Measurements from ENCODE around the gene SLX9. TPM values are rescaled to one million over a fixed set of nuclear protein-coding genes. Genes with fewer than 3 reads are reported as not detected.
"Not testable (repeated sequence)": the region's sequence is repeated elsewhere in the genome, so short reads cannot be mapped to it uniquely, and the experiment has no call there.

SLX9 gene
- total RNA-seq, 1 experiment from 2014 or later, result 35.0 TPM

DNA sequence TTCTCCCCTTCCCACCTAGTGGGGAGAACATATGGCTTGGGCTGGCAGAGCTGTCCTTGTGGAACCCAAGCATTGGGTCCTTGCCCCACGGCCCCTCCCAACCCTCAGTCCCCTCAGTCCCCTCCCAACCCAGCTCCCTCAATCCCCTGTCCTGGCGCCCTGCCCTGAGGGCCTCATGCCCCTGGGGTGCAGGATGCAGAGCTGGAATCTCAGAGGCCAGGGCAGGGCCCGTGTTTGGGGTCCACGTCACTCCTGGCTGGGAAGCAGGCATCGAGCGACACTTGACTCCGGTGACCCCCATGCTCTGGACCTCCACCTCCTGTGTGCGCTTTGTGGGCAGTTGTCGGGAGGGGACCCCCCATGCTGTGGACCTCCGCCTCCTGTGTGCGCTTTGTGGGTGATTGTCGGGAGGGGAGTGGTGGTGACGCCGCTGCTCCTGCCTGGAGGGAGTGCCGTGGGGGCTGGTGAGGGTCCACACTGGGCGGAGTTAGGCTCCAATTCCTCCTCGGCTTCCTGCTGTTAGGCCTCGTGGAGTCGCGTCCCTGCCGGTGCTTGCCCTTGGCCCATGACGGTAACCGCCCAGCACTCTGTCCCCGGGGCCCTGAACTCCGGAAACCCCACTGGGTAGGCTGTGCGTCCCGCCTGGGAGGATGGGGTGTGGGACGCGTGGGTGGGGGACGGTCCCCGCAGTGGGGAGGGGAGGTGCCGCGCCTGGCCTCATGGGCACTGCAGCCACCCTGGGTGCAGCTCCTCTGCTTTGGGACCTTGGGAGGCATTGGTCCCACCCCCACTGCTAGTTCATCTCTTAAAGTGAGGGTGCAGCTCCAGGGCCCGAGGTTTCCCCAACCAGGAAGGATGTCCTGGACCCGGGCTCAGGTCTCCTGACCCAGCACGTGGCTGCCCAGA is 31.2 kb downstream of the SLX9 start:
- Histone ChIP-seq H3K36me3 (replicated peaks; ENCODE audit: control insufficient read depth, insufficient read depth, low read length) (peaks cover 6% of the 10 kb centered on the region), H3K4me3 (ENCODE audit: insufficient read depth, low read depth, low read length) (no peak overlapping the region), H3K27me3 (ENCODE audit: control insufficient read depth, insufficient read depth, low read length) (no peaks in the 10 kb centered on the region)
- DNase-seq, result no peak

DNA sequence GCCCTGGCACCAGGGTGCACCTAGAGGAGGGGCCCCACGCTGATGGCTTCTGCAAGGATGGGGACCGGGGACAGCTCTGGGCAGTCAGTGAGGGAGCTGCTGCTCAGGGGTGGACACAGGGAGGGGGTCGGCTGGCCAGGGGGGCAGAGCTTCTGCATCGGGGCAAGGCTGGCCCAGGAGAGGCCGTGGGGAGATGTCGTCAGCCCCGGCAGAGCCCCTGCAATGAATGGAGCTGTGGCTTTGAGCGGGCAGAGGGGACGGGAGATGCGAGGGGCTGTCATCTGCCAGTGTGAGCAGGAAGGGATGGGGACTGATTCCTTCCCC is 31.8 kb downstream of the SLX9 start:
- no peak for DNase-seq
- Histone ChIP-seq H3K4me3 (ENCODE audit: insufficient read depth, low read depth, low read length) (no peak overlapping the region), H3K36me3 (replicated peaks; ENCODE audit: control insufficient read depth, insufficient read depth, low read length) (peaks cover 6% of the 10 kb centered on the region), H3K27me3 (ENCODE audit: control insufficient read depth, insufficient read depth, low read length) (no peaks in the 10 kb centered on the region)

DNA sequence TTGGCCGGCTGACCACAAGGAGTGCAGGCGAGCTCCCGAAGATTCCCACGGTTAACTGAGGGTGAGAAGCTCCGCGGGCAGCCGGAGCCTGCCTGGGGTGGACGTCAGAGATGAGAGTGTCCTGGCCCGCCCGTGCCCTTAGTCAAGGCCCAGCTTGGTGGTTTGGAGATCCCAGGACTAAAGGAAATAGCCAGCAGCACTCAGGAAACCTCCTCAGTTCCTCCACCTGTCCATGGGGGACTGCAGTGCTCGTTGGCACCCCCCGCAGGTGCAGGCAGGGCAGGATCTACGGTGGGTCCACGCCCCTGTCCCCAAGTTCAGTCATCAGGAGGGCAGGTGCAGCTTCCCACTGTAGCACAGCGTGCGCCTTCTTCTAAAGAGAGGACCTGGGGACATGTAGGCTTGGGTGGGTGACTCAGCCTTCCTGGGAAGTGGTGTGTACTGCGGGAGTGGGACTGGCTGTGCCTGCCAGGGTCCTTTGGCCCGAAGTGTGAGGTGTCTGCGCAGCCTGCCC is 32.5 kb downstream of the SLX9 start:
- DNase-seq, result peak; percentile 84
- peaks cover 7% of the 10 kb centered on the region for H3K36me3 ChIP-seq (replicated peaks; ENCODE audit: control insufficient read depth, insufficient read depth, low read length)
- no peaks in the 10 kb centered on the region for H3K27me3 ChIP-seq (ENCODE audit: control insufficient read depth, insufficient read depth, low read length)
- no peak overlapping the region for H3K4me3 ChIP-seq (ENCODE audit: insufficient read depth, low read depth, low read length)

- Histone ChIP-seq H3K4me3 (ENCODE audit: insufficient read depth, low read depth, low read length) (no peak overlapping the region), H3K36me3 (replicated peaks; ENCODE audit: control insufficient read depth, insufficient read depth, low read length) (peaks cover 7% of the 10 kb centered on the region), H3K27me3 (ENCODE audit: control insufficient read depth, insufficient read depth, low read length) (no peaks in the 10 kb centered on the region)
- no peak for DNase-seq
Measured at GRCh38 chr21:44972821-44973220, 33.0 kb downstream of the SLX9 start.

DNA sequence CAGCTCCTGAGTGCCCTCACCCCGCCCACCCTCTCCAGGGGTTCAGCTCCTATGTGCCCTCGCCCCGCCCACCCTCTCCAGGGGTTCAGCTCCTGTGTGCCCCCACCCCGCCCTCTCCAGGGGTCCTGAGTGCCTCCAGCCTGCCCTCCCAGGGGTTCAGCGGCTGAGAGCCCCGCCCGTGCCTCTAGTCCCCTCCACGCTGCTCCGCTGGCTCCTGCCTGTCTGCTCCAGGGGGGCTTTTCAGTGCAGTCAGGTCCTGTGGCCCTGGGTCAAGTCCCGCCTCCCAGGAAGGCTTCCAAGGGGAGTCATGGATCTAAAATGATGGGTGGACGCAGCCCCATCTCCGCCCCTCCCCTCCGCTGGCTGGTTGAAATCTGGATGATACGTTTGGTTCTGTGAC is 33.8 kb downstream of the SLX9 start:
- no peaks in the 10 kb centered on the region for H3K27me3 ChIP-seq (ENCODE audit: control insufficient read depth, insufficient read depth, low read length)
- H3K36me3 ChIP-seq (replicated peaks; ENCODE audit: control insufficient read depth, insufficient read depth, low read length), result peaks cover 7% of the 10 kb centered on the region
- no peak overlapping the region for H3K4me3 ChIP-seq (ENCODE audit: insufficient read depth, low read depth, low read length)
- DNase-seq, result no peak

DNA sequence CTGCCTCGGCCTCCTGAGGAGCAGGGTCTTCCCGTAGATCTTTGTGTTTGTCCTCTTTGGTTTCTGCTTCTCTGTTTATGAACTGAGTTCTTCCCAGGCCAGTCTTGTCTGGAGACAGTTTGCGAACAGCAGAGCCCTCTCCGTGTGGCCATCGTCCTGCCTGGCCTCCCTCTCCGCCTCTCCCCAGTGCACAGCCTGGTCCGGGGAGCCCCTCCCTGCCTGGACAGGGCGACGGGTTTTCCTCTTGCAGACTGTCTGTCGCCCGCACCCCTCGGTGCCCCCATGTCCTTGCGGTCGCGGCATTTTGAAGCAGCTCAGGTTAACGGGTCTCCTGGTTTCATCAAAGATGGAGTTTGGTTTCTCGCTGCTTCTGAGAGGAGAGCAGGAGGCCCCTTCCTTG is 34.8 kb downstream of the SLX9 start:
- Histone ChIP-seq H3K4me3 (ENCODE audit: insufficient read depth, low read depth, low read length) (no peak overlapping the region), H3K36me3 (replicated peaks; ENCODE audit: control insufficient read depth, insufficient read depth, low read length) (peaks cover 7% of the 10 kb centered on the region), H3K27me3 (ENCODE audit: control insufficient read depth, insufficient read depth, low read length) (no peaks in the 10 kb centered on the region)
- no peak for DNase-seq

DNA sequence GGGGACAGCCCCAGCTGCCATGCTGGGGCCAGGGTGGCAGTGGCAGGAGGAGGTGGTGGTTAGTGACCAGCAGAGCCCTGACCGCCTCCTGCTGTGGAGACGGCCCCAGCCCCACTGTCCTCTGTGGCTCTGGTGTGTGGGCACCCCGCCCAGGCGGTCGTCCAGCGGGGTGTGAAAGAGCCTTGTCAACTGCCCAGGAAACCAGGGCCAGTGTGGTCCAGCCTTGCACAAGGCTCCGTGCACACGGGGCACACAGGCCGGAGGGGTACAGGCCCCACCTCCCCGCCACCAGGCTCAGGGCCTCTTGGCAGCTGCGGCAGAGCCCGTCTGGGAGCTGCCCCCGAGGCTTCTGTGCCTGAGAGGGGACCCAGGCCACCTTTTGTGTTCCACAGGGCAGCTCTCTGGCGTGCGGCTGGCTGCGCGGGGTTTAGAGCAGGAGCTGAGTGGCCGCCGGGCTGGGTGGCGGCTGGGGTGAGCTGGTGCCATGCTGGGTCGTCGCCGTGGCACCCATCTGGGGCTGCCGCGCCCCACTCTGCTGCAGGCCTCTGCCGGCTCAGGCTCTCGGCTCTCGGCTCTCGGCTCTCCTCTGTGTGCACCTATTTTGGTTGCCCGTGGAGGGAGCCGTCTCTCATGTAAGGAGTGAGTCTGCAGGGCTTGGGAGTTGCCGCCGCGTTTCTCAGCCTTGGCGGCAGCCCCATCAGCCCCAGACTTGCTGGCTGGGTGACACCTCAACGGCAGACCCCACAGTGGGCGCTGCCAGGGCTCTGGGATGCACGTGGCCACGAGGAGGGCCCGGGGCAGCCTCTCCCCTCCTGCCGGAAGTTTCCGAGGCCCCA is 36.1 kb downstream of the SLX9 start:
- peaks cover 4% of the 10 kb centered on the region for H3K36me3 ChIP-seq (replicated peaks; ENCODE audit: control insufficient read depth, insufficient read depth, low read length)
- DNase-seq, result no peak
- H3K4me3 ChIP-seq (ENCODE audit: insufficient read depth, low read depth, low read length), result no peak overlapping the region
- no peaks in the 10 kb centered on the region for H3K27me3 ChIP-seq (ENCODE audit: control insufficient read depth, insufficient read depth, low read length)

DNA sequence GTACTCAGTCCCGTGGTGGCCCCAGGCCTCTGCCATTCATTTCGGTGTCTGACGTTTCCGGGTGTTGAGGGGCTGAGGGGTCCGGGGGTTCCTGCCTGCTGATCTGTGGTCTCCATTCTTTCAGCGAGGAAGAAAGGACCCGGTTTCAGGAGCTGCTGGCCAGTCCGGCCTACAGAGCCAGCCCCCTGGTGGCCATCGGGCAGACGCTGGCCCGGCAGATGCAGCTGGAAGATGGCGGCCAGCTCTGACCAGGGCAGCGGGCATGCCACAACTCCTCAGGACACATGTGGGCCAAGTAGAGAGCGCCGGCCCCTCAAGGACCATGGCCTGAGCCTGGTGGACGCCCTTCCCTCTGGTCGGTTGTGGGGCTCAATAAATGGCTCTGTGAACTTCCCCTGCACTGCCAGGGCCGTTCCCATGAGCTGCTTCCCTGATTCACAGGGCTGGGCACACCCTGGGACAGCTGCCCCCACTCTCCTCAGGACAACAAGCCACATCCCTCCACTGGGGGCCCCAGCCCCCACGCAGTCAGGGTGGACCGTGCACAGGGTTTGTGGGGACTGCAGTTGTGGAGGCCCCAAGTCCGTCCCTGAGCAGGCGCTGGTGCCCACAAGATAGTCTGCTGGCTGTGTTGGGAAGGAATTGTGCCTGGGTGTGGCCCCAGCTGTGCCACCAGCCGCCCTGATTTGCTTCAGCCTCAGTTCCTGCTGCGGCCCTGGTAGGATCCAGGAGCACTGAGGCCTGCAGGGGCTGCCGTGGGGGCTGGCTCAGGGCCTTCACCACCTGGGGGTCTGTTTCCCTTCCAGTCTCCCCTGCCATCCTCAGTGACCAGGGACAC is 36.9 kb downstream of the SLX9 start:
- not testable (repeated sequence) for H3K27me3 ChIP-seq (ENCODE audit: control insufficient read depth, insufficient read depth, low read length); DNase-seq; H3K4me3 ChIP-seq (ENCODE audit: insufficient read depth, low read depth, low read length); H3K36me3 ChIP-seq (replicated peaks; ENCODE audit: control insufficient read depth, insufficient read depth, low read length)

DNA sequence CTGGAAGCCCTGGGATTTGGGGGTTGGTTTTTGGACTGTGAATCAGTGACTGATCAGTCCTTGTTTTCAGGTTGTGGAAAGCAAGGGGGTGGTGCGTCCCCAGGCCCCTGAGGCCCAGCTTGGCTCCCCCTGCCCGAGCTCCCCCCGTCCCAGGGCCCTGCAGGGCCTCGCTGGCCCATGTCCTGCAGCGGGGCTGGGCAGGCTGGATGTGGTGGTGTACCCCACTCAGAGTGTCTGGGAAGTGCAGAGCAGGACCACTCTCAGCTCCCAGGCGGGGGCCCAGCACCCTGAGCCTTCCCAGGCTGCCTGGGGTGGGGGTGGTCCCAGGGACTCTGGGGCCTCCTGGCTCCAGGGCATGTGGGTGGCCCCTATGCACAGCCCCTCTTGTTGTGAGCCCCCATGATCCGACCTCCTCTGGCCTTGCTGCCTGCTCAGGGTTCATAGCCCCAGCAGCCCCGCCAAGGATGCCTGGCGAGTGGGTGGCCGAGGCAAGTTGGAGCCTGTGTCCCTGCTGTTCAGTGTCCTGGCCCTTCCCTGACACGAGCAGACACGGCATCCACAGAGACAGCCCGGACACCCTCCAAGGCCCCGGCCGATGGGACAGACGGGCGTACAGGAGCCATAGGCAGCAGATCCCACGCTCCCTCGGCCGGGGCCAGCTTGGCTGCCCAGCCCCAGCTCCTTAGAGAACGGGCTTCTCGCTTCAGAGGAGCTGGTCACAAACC is 37.9 kb downstream of the SLX9 start:
- Histone ChIP-seq H3K4me3 (ENCODE audit: insufficient read depth, low read depth, low read length) (no peak overlapping the region), H3K27me3 (ENCODE audit: control insufficient read depth, insufficient read depth, low read length) (no peaks in the 10 kb centered on the region), H3K36me3 (replicated peaks; ENCODE audit: control insufficient read depth, insufficient read depth, low read length) (peaks cover 3% of the 10 kb centered on the region)
- DNase-seq, result no peak

DNA sequence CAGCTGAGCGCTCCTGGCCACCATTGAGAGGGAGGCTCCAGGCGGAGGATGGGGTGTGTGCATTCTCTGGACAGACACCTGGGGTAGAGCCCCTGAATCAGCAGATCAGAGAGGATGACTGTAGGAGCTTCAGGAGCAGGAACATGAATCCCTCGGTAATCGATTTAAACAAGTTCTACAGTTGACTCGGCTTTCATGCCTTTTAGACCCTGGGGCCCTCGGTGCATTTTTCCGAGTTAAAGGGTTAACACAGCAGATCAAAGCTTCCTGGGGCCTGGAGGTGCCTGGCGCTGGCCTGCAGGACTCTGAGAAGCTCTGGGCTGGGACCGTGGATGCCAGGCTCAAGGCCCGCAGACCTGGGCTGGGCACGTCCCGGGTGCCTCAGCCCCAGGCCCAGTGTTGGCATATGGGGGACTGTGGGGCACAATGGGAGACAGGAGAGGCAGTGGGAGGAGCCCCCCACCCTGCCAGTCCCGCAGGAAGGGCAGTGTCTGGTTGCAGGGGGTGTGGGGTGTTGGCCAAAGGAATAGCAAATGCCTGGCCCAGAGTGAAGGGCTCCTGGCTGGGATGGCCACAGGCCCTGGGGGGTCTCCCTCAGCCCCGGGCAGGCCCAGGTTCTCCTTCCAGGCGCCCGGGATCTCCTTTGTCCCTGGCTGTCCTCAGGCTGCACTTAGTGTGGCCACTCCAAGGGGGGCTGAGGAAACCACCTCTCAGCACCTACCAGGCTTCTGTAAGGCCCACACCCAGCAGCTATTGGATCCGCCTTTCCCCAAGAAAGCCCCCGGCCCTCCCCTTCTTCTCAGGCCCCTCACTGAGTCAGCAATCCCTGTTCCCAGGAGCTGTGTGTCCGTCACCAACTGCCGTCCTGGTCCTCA is 40.1 kb downstream of the SLX9 start:
- peaks cover 1% of the 10 kb centered on the region; the same call in 1 of the 2 replicates for H3K36me3 ChIP-seq (replicated peaks; ENCODE audit: control insufficient read depth, insufficient read depth, low read length)
- DNase-seq, result no peak
- H3K4me3 ChIP-seq (ENCODE audit: insufficient read depth, low read depth, low read length), result no peak overlapping the region
- no peaks in the 10 kb centered on the region for H3K27me3 ChIP-seq (ENCODE audit: control insufficient read depth, insufficient read depth, low read length)

DNA sequence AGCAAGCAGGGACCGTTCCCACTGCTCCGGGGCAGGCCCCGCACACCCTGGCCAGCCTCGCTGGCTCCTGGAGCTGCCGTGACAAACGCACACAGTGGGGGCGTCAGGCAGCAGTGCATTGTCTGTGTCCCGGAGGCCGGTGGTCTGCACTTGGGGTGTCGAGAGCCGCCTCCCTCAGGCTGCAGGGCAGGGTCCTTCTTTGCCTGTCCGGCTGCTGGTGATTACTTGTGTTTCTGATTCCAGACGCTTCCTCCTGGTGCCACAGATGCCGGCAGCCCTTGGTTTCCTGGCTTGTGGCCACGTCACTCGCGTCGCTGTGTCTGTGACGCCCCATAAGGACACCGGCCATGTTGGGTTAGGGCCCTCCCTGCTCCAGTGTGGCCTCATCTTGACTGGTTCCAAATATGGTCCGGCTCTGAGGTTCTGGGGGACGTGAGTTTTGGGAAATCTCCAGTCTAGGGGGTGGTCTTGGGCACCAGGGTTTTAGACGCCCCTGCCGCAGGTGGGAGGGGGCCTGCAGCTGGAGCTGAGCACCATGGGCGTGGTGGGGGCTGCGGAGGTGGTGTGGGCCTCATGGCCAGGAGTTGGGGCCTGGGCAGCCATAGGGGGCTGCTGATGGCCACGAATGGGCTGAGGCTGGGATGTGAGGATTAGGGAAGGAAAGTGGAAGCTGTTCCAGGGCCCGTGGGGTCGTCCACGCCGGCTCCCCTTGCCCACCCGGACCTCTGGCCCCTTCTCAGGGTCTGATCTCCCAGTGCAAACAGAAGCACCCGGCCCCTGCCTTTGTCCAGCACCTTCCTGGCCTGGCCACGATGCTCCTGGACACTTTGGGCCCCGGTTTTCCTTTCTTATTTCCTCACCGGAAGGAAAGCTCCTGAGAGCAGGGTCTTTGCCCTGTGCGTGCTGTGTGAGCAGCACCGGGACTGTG is 41.0 kb downstream of the SLX9 start:
- H3K36me3 ChIP-seq (replicated peaks; ENCODE audit: control insufficient read depth, insufficient read depth, low read length), result peaks cover 1% of the 10 kb centered on the region; the same call in 1 of the 2 replicates
- no peak overlapping the region for H3K4me3 ChIP-seq (ENCODE audit: insufficient read depth, low read depth, low read length)
- no peak for DNase-seq
- H3K27me3 ChIP-seq (ENCODE audit: control insufficient read depth, insufficient read depth, low read length), result no peaks in the 10 kb centered on the region

DNA sequence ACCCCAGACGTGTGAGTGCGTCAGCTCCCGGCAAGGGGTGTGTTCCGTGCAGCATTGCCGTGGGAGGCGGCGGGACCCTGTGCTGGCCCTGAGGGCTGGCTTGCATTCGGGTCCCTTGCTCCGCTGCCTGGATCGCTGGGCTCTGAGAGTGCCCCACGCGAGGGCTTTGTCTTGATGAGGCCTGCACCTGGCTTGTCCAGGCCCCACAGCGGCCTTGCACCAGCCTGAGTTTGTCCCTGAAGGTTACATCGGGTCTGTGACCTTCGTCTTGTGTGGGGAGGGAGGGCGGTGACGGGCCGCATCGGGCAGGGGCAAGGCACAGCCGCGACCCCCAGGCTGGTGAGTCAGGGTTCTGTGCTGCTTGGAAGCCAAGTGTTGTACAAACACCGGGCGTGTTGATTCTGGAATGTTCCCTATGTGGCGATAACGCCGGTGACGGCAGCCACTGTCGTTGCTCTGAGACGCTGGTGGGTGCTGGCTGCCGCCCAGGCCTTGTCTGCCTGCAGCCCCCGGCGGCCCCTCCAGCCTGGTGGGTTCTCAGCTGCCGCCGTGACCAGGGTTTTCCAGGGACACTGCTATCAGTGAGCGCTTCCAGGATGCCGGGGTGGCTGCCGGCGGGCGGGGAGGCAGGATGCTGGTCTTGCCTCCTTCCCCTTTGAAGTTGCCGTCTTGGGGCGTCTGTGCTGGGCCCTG is 42.9 kb downstream of the SLX9 start:
- H3K36me3 ChIP-seq (replicated peaks; ENCODE audit: control insufficient read depth, insufficient read depth, low read length), result no peaks in the 10 kb centered on the region
- DNase-seq, result no peak
- no peak overlapping the region for H3K4me3 ChIP-seq (ENCODE audit: insufficient read depth, low read depth, low read length)
- H3K27me3 ChIP-seq (ENCODE audit: control insufficient read depth, insufficient read depth, low read length), result no peaks in the 10 kb centered on the region

Measured in H7 (cell line).